ENCODE data around the gene SAMD4A. TPM values are rescaled to one million over a fixed set of nuclear protein-coding genes. Genes with fewer than 3 reads are reported as not detected.
A peak's percentile ranks its signal among the peaks of the same experiment; 100 is the strongest.

The SAMD4A gene, protein sequence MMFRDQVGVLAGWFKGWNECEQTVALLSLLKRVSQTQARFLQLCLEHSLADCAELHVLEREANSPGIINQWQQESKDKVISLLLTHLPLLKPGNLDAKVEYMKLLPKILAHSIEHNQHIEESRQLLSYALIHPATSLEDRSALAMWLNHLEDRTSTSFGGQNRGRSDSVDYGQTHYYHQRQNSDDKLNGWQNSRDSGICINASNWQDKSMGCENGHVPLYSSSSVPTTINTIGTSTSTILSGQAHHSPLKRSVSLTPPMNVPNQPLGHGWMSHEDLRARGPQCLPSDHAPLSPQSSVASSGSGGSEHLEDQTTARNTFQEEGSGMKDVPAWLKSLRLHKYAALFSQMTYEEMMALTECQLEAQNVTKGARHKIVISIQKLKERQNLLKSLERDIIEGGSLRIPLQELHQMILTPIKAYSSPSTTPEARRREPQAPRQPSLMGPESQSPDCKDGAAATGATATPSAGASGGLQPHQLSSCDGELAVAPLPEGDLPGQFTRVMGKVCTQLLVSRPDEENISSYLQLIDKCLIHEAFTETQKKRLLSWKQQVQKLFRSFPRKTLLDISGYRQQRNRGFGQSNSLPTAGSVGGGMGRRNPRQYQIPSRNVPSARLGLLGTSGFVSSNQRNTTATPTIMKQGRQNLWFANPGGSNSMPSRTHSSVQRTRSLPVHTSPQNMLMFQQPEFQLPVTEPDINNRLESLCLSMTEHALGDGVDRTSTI
- 2.3 and 9.5 TPM in 2 replicates for total RNA-seq (2014; rRNA removed; shearing (Covaris generic))

GRCh38 chr14:54566410-54567223 is at the start of gene SAMD4A:
TSS of gene SAMD4A (plus strand) at chr14:54567128. CDS start at chr14:54567917, 789 bp downstream.
- DNase-seq (ENCODE audit: low spot score) = peak; percentile 69

DNA sequence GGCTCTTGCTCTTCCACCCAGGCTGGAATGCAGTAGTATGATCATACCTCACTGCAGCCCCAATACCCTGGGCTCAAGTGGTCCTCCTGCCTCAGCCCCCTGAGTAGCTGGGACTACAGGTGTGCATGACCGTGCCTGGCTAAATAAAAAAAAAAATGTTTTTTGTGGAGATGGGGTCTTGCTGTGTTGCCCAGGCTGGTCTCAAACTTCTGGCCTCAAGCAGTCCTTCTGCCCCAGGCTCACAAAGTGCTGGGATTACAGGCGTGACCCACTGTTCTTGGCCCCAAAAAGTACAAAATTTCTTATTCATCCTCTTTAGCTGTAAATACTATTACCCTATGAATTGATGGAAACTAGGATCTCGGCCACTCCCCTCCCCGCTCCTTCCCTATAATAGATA is 42.5 kb upstream of the SAMD4A start:
- DNase-seq (ENCODE audit: low spot score) = no peak

- DNase-seq (ENCODE audit: low spot score) = no peak
Observed at GRCh38 chr14:54528973-54529372, 38.0 kb upstream of the SAMD4A start.

DNA sequence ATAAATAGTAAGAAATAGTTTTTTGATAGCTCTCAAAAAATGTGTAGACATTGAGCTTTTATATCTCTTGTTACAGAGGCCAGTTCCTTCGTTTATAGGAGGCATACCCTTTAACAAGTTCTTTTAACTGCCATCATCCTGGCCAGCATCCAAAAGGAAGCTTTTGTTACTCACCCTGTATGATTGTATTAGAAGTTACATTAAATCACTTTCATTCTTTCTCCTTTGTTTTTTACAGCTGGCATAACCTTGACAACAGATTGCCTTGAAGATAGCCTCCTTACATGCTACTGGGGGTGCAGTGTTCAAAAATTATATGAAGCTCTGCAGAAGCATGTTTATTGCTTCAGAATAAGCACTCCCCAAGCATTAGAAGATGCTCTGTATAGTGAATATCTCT is 37.1 kb upstream of the SAMD4A start:
- DNase-seq (ENCODE audit: low spot score) = peak; percentile 18

DNA sequence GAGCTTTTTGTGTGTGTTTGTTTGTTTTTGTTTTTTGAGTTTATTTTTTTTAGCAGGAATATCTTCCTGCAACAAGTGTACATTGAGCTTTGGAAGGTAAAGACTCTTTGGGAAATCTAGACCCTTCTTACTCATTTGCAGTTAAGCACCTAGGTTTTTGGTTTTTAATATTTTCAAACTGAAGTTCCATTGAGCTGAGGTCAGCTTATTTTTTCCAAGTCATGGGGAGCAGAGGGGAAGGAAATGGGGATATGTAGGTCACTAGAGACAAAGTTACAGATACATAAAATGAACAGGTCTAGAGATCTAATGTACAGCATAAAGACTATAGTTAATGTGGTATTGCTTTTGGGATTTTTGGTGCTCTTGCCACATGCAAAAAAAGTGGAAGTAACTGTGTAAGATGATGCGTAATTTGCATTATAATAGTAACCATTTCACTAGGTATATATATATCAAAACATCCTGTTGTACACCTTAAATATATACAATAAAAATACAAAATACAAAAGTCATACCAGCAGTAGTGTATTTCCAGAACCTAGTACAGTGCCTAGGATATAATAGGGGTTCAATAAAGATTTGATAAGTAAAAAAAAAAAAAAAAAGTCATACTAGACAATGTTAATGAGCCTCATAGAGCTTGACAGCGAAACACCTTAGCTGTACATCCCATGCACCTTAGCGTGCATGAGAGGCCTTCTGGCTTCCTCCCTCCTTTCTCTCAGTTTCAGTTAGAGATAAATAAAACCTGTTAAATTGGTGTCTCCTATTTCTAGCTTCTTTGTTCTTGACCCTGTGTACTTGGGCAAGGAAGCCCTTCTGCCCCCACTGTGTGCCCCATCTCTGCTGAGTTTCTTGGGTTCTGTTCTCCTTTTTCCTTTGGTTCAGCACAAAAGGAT is 34.6 kb upstream of the SAMD4A start:
- no peak for DNase-seq (ENCODE audit: low spot score)

- no peak for DNase-seq (ENCODE audit: low spot score)
Observed at GRCh38 chr14:54533100-54533499, 33.8 kb upstream of the SAMD4A start.

DNA sequence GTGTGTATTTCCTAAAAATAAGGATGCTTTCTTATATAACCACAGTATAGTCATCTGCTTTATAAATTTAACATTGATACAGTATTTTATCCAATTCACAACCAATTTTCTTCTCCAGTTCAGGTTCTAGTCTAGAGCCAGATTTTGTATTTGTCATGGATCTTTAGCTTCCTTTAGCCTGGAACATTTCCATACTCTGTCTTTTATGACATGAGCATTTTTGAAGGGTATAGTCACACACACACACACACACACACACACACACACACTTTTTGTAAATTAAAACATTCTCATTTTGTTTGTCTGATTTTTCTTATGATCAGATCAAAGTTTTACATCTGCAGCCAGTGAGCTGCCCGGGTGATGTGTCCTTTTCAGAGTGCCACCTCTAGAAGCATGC is 31.8 kb upstream of the SAMD4A start:
- DNase-seq (ENCODE audit: low spot score) = no peak

GRCh38 chr14:54535646-54536045 is 31.3 kb upstream of the SAMD4A start:
- no peak for DNase-seq (ENCODE audit: low spot score)

DNA sequence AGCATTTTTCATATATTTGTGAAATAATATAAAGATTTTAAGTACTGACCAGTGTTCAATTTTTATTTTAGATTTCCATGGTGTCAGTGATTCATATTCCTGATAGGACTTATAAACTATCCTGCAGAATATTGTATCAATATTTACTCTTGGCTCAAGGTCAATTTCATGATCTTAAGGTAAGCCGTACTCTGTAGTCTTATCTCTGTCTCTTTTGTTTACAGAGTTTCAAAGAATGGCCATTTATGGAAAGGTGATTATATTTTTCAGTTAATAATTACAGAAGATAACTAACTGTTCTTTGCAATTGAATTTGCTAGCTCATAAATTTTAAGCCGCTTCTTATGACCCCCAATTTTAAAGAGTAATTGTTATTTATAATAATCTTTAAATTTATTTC is 29.3 kb upstream of the SAMD4A start:
- DNase-seq (ENCODE audit: low spot score) = no peak

- no peak for DNase-seq (ENCODE audit: low spot score)
Observed at GRCh38 chr14:54538055-54538454, 28.9 kb upstream of the SAMD4A start.

DNA sequence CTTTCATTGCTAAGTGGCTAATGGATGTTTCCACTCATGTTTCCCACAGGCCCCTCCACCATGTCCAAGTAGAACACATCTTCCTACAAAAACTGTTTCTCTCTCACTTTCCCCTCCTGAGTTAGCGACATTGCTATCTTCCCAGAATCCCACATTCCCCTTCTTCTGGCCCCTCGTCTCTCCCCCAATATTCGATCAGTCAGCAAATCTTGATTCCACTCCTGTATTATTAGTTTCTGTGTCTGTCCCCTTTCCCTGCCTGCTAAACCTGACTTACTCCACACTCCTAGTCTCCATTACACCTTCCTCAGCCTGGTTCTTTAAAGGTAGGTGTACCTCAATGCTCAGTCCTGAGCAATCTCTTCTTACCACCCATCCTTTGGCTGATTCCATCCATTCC is 19.3 kb upstream of the SAMD4A start:
- DNase-seq (ENCODE audit: low spot score) = no peak

- DNase-seq (ENCODE audit: low spot score) = no peak
Observed at GRCh38 chr14:54548491-54548890, 18.4 kb upstream of the SAMD4A start.

DNA sequence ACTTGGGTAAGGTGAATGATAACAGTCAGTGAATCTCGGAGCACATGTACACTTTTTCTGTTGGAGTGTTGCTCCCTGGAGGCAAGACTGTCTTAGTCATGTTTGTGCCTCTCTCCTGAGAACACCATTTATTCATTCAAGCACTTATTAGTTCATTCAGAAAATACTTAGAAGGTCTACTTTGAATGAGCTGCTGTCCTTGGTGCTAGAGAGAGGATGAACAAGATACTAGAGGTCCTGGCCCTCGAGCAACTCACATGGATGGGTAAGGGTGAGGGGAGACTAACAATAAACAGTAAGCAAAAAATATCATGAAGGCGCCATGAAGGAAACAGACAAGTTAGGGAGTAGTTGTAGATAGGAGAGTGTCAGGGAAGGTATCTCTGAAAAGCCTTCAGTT is 17.1 kb upstream of the SAMD4A start:
- no peak for DNase-seq (ENCODE audit: low spot score)

DNA sequence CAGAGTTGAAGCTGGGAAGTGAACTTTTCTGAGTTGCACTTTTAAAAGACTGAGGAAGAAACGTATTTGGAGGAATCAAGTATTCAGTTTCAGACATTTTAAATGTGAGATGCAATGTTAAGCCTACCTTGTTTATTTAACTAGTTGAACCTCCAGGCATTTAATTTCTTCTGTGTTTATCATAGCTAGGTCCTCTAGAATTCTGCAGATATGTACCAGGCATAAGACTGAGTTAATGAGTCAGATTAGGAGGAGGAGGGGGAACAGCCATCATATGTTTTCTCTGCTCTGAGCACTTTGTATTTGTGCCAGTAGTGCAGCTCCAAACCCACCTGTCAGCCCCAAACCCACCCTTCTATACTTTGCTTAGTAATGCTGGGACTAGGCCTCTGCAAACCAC is 16.4 kb upstream of the SAMD4A start:
- no peak for DNase-seq (ENCODE audit: low spot score)

- no peak for DNase-seq (ENCODE audit: low spot score)
Observed at GRCh38 chr14:54554401-54554800, 12.5 kb upstream of the SAMD4A start.

- DNase-seq (ENCODE audit: low spot score) = no peak
Observed at GRCh38 chr14:54555651-54556050, 11.3 kb upstream of the SAMD4A start.

GRCh38 chr14:54556535-54556934 is 10.4 kb upstream of the SAMD4A start:
- no peak for DNase-seq (ENCODE audit: low spot score)

DNA sequence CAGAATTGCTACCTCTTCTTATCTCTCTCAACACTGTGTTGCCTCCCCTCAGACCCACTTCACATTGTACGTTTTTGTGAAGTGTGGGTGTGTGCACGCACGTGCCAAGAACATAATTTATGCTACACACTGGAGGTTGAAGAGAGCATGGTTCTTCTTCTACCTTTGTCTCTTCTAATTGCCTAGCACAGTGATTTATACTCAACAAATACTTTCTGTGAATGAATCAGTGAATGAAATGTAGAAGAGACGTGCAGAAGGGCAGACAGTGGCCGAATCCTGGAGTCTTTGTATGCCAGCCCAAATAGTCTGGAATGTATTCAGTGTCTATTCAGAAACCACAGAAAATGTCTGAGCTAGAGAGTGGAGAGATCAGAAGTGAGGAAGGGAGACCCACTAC is 4.6 kb upstream of the SAMD4A start:
- no peak for DNase-seq (ENCODE audit: low spot score)

DNA sequence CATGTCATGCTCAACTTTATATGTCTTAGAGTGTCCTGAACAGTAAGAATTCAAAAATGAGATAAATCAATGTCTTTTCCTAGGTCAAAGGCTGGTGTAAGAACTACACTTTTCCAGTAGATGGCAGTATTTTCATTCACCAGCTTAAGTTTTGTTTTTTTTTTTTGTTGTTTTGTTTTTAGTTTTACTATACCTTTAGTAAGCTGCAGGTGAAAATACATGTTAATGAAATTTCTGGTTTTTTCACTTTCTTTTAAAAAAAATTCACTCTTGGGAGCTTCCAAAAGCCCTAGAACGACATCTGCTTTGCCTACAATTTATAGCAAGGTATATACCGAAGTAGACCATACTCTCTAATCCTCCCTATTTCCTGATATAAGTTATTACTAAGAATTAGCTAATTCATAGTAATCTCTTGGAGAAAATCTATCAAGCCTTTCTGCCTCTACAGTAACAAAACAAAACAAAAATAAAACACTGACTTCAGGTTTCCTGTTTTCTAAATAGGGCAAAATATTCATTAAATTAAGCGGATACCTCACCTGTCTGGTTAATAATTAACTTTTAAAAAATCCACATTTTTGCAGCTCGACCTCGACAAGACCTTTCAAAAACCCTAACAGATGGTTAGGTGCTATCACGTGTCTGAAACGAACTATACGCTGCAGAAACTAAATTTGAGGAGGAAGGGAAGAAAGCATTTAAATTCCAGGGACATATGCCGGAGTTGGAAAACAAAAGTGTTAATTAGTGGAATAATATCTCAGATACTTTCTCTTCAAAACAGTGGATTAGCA is 2.7 kb upstream of the SAMD4A start:
- DNase-seq (ENCODE audit: low spot score) = no peak
